IPS-NIHi11 (cell line): ENCODE measurements around the gene ITGA4.

Experiments
- DNase-seq: peaks from one replicate; pipeline ENCODE4 v3.0.0; 2012; ENCODE audit warnings: mixed read lengths, low spot score

ITGA4 gene

GRCh38 chr2:181458871-181459270 lies 1.7 kb downstream of the ITGA4 start:
- DNase-seq = no peak

GRCh38 chr2:181459621-181460021 lies 2.4 kb downstream of the ITGA4 start:
- no peak for DNase-seq

DNA sequence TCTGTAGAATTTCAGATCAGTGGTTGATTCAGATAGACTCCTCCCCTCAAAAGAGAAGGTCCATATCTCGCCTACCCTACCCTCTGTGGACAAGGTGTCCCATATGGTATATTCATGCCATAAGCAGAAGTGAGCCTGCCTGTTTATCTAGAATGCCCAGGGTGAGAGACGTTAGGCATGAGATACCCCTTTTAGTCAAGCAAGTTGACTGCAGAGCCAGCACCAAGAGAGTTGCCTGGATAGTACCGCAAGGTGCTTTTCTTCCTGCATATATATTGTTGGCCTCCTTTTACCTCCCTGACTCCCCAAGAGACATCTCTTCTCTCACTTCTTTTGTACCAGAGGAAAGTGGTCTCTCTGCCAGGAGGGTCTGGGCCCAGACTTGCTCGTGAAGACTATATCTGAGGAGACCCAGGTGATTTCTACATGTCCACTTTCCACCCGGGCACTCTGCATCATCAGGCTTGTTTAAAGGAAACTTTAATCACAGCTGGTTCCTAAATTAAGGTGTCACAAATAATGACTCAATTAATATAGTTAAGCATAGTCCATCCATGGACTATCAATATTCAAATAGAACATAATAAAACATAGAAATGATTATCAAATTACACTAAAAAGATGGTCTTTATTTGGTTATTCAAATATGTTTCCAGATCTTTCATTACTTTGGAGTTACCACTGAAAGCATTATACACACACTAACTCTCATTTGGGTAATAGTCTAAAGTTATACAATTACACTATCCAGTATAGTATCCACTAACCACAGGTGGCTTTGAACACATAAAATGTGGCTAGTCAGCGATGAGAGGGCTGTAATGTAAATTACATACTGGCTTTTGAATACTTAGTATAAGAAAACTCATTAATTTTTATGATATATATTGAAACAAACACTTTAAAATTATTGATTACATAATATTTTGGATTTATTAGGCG lies 4.1 kb downstream of the ITGA4 start:
- DNase-seq = no peak

DNA sequence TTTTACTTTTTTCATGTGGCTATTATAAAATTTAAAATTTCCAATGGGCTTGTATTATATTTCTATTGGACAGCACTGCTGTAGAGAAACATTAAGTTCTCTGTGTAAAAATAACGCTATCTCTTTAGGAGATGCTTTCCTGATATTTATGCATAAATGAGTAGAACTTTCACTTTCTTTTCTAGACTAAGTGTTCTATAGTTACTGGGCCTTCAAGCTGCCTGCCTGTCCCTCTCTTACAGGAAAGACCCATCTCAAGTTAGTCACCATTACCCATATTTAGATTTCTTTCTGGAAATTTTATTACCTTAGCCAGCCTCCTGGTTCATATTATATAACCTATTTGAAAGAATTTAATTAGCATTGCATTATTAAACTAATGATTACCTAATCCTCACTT lies 4.8 kb downstream of the ITGA4 start:
- DNase-seq = no peak

- no peak for DNase-seq
These were observed 6.4 kb downstream of the ITGA4 start for GRCh38 chr2:181463588-181463987.

DNA sequence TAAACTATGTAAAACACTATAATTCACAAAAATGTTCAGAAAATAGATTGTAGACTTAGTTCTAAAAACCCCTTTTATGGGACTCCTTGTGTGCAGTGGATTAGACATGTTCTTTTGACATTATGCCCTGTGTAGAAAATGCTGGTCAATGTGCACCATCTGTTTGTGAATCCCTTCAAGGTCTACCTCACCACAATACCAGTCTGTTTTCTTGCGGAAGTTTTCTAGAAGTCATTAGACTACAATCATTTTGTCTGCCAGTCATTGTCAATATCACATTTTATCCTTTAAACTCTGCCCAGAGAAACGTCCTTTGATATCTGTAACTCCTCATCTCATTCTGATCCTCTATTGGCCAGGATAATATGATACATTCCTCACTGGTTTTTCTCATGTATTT lies 7.8 kb downstream of the ITGA4 start:
- no peak for DNase-seq

- DNase-seq = no peak
These were observed 8.6 kb downstream of the ITGA4 start for GRCh38 chr2:181465676-181466375.

GRCh38 chr2:181466661-181467576 lies 9.7 kb downstream of the ITGA4 start:
- DNase-seq = peak; percentile 28

- DNase-seq = no peak
These were observed 11.0 kb downstream of the ITGA4 start for GRCh38 chr2:181467966-181468707.

DNA sequence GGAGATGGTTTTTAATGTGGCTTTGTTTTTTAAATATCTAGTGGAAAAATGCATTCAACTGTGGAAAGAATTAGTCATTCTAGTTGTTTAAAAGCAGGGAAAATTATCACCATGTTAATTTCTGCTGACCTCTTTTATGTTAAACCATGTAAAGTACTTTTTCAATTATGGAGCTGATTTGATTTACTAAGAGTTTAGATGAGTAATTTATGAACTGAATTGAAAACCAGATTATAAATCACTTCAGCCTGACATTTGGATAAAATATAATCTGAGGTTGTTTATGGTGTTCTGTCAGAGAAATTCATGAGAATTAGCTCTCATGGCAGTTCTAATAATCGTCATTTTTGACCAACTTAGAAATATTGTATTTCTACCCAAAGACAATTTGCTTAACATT lies 11.6 kb downstream of the ITGA4 start:
- DNase-seq = no peak

GRCh38 chr2:181471226-181471625 lies 14.0 kb downstream of the ITGA4 start:
- DNase-seq = no peak

GRCh38 chr2:181471783-181472182 lies 14.6 kb downstream of the ITGA4 start:
- no peak for DNase-seq

DNA sequence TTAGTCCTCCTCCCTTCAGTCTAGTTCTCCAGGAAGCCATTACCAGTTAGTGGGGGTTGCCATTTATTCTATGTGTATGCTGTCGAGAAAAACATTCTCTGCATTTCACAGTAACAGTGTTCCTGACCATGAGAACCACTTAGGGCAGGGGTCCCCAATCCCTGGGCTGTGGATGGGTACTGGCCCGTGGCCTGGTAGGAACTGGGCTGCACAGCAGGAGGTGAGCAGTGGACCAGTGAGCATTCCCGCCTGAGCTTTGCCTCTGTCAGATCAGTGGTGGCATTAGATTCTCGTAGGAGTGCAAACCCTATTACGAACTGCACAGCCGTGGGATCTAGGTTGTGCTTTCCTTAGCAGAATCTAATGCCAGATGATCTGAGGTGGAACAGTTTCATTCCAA lies 15.8 kb downstream of the ITGA4 start:
- no peak for DNase-seq

DNA sequence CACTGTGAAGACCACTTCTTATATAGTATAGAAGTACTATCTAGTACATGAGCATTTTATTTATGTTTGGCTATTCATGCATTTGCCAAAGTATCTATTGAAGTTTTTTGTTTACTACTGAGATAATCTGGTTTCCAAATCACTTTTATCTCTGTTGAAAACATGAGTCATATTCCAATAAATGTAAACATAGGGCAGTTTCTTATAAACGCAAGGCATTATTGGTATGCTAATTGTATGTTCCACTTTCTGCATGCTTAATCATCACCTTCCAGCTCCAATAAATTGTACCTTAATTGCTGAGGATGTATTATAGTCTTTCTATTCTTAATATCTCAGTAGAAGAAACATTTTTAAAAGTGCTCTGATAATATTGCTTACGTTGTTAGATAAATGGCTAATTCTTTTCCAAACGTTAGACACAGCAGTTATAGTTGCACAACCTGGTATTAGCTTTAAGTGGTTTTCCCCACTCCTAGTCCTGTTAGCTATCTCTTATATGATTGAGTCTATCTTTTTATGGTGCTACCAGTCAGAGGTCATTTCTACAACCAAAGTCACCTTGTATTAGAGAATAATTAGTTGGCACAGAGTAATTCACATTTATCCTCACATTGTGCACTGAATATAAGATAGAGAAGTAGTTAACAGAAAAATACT lies 17.2 kb downstream of the ITGA4 start:
- DNase-seq = no peak

GRCh38 chr2:181483211-181483610 lies 26.0 kb downstream of the ITGA4 start:
- DNase-seq = no peak

GRCh38 chr2:181483876-181484275 lies 26.7 kb downstream of the ITGA4 start:
- DNase-seq = no peak

DNA sequence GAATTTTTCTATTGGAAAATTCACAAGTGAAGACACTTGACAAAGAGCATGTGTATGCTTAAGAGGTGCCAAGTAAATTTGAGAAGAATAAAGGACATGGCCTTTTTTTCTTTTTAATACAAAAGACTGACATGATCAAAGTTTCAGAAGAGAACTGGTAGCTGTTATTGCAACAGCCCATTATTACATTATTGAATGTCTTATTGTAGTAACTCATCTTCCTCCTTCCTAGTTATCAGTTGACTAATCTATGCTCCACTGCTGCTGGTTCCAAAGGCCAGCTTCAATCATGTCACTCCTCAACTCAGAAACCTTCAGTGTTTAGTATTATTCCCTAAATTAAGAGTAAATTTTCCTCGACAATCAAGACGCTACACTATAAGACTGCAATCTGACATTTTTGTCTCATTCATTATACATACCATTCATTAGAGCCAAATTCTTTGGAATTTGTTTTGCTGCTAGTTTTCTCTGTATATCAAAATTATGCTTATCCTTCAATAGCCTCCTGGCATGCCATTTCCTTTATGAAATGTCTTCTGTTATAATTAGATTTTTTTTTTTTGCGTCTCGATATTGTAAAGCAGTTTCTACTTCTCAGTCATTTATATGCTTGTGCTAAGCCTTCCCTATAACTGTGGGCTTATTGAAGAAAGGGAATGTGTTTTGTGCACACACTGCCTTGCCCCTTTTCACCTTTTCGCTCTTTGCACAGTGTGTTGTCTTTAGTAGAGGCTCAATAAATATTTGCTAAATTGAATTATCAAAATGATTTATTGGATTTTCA lies 27.9 kb downstream of the ITGA4 start:
- DNase-seq = no peak

DNA sequence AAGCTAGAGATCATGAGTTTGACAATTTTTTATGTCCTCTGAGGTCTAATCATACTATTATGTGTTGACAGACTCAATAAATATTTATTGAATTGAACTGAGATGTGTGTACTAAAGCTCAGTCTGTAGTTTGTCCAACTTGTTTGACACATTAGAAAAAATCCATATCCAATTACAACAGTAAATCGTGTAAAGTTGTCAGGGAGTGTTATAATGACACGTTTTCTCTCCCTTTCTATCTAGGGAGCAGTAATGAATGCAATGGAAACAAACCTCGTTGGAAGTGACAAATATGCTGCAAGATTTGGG lies 28.4 kb downstream of the ITGA4 start:
- DNase-seq = no peak

DNA sequence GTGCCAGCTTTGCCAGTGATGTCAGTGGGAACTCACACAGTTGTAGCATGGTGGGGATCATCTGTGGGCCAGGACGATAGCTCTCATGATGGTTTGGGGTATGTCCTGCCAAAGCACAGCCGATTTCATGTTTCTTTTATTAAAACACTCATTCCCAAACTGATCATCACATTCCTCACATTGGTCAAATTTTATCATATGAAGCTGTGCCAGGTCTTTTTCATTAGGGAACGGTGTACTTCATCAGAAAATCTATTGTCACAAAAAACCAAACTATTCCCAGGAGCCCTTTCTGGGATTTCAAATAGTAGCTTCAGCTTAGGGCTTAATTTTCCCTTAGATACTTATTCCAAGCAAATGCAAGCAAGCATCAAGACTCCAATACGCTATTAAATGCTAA lies 42.0 kb downstream of the ITGA4 start:
- DNase-seq = no peak

DNA sequence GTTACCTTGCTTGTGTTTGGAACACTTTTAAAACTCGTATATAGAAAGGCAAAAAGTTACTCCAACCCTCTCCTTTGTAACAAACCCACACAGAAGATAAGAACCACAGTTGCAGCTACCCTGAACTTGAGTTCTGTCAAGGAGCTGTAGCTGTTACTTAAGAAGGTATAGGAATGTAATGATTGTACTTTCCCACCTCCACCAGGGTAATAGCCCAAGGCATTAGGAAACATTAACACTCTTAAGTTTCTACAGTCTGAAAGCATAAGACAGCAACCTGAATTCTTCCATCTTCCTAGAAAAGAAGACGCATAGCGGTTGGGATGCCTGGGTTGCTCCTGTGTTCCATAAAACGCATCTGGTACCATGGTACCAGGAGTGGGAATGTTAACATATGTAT lies 43.0 kb downstream of the ITGA4 start:
- DNase-seq = no peak
